ENCODE measurements around the gene E2F3.
"Not testable (repeated sequence)": the region's sequence is repeated elsewhere in the genome, so short reads cannot be mapped to it uniquely, and the experiment has no call there.

Gene E2F3

GRCh38 chr6:20434766-20435165 lies 33.1 kb downstream of the E2F3 start:
- no peak for DNase-seq

- no peak for DNase-seq
These were observed 35.0 kb downstream of the E2F3 start for GRCh38 chr6:20436719-20437118.

GRCh38 chr6:20437639-20438038 lies 36.0 kb downstream of the E2F3 start:
- no peak for DNase-seq

- no peak for DNase-seq
These were observed 36.9 kb downstream of the E2F3 start for GRCh38 chr6:20438462-20439070.

- DNase-seq, result no peak
These were observed 37.9 kb downstream of the E2F3 start for GRCh38 chr6:20439558-20439957.

GRCh38 chr6:20440296-20440695 lies 38.6 kb downstream of the E2F3 start:
- no peak for DNase-seq

GRCh38 chr6:20441236-20441635 lies 39.6 kb downstream of the E2F3 start:
- no peak for DNase-seq

GRCh38 chr6:20441921-20442320 lies 40.2 kb downstream of the E2F3 start:
- DNase-seq, result no peak

- DNase-seq, result no peak
These were observed 43.1 kb downstream of the E2F3 start for GRCh38 chr6:20444786-20445271.

GRCh38 chr6:20447157-20447556 lies 45.5 kb downstream of the E2F3 start:
- DNase-seq, result no peak

GRCh38 chr6:20447581-20448132 lies 46.0 kb downstream of the E2F3 start:
- no peak for DNase-seq

GRCh38 chr6:20448828-20449227 lies 47.1 kb downstream of the E2F3 start:
- DNase-seq, result no peak

GRCh38 chr6:20454204-20454824 lies 52.6 kb downstream of the E2F3 start:
- DNase-seq, result no peak

- DNase-seq, result no peak
These were observed 53.7 kb downstream of the E2F3 start for GRCh38 chr6:20455251-20455940.

GRCh38 chr6:20458027-20458894 lies 56.6 kb downstream of the E2F3 start:
- DNase-seq, result peak; percentile 19

GRCh38 chr6:20459682-20460081 lies 58.0 kb downstream of the E2F3 start:
- DNase-seq, result no peak

- DNase-seq, result no peak
These were observed 59.9 kb downstream of the E2F3 start for GRCh38 chr6:20461576-20461975.

- DNase-seq, result no peak
These were observed 61.7 kb downstream of the E2F3 start for GRCh38 chr6:20463396-20463795.

GRCh38 chr6:20464041-20464440 lies 62.4 kb downstream of the E2F3 start:
- no peak for DNase-seq

GRCh38 chr6:20464847-20465246 lies 63.2 kb downstream of the E2F3 start:
- DNase-seq, result no peak

GRCh38 chr6:20465616-20466015 lies 63.9 kb downstream of the E2F3 start:
- DNase-seq, result not testable (repeated sequence)

- DNase-seq, result no peak
These were observed 65.8 kb downstream of the E2F3 start for GRCh38 chr6:20467437-20467836.

GRCh38 chr6:20468209-20468608 lies 66.5 kb downstream of the E2F3 start:
- no peak for DNase-seq
